ENCODE measurements around the gene PCDHGA5. TPM values are rescaled to one million over a fixed set of nuclear protein-coding genes. Genes with fewer than 3 reads are reported as not detected.

The PCDHGA5 gene
- total RNA-seq, 1 donor from 2014 or later = 8.6 TPM

DNA sequence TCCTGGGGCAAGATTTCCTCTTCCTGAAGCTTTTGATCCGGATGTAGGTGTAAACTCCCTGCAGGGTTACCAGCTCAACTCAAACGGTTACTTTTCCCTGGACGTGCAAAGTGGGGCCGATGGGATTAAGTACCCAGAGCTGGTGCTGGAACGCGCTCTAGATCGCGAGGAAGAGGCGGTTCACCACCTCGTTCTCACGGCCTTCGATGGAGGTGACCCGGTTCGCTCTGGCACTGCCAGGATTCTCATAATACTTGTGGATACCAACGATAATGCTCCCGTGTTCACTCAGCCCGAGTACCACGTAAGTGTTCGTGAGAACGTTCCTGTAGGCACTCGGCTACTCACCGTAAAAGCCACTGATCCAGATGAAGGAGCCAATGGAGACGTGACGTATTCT, 8.3 kb upstream of the PCDHGA5 start:
- TF ChIP-seq POLR2A (IDR thresholded peaks at IDR 0.05) (no peak), POLR2AphosphoS5 (IDR thresholded peaks at IDR 0.05; ENCODE audit: insufficient read depth in 1 of 2, low read depth in 1 of 2) (no peak), CTCF (IDR thresholded peaks at IDR 0.05) (no peak)
- no peaks in the 10 kb centered on the region for H3K27me3 ChIP-seq
- no peaks in the 10 kb centered on the region for H3K4me1 ChIP-seq
- intact Hi-C loops (cut with DNase I) = no loop called here
- no peak overlapping the region for H3K27ac ChIP-seq
- H3K4me3 ChIP-seq = no peak overlapping the region
- no peaks in the 10 kb centered on the region for H3K36me3 ChIP-seq
- H3K9me3 ChIP-seq = peaks cover 50% of the 10 kb centered on the region
- DNase-seq (ENCODE audit: extremely low spot score in 2 of 2) = no peak

DNA sequence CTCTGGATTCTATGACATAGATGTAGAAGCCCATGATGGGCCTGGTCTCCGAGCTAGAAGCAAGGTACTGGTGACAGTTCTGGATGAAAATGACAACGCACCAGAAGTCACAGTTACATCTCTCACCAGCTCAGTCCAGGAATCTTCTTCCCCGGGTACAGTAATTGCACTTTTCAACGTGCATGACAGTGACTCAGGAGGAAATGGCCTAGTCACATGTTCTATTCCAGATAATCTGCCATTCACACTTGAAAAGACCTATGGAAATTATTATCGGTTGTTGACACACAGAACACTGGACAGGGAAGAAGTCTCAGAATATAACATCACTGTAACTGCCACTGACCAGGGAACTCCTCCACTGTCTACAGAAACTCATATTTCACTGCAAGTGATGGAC, 7.8 kb upstream of the PCDHGA5 start:
- Histone ChIP-seq H3K9me3 (peaks cover 50% of the 10 kb centered on the region), H3K36me3 (no peaks in the 10 kb centered on the region), H3K4me1 (no peaks in the 10 kb centered on the region), H3K4me3 (no peak overlapping the region), H3K27me3 (no peaks in the 10 kb centered on the region), H3K27ac (no peak overlapping the region)
- TF ChIP-seq POLR2A (IDR thresholded peaks at IDR 0.05) = no peak
- no peak for TF ChIP-seq CTCF (IDR thresholded peaks at IDR 0.05)
- TF ChIP-seq POLR2AphosphoS5 (IDR thresholded peaks at IDR 0.05; ENCODE audit: insufficient read depth in 1 of 2, low read depth in 1 of 2) = no peak
- DNase-seq (ENCODE audit: extremely low spot score in 2 of 2) = no peak
- intact Hi-C loops (cut with DNase I) = no loop called here

DNA sequence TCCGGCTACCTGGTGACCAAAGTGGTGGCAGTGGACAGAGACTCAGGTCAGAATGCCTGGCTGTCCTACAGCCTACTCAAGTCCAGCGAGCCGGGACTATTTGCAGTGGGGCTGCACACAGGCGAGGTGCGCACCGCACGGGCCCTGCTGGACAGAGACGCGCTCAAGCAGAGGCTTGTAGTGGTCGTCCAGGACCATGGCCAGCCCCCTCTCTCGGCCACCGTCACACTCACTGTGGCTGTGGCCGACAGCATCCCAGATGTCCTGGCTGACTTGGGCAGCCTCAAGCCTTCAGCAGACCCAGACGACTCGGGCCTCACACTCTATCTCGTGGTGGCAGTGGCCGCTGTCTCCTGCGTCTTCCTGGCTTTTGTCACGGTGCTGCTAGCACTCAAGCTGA, 7.0 kb upstream of the PCDHGA5 start:
- Histone ChIP-seq H3K36me3 (no peaks in the 10 kb centered on the region), H3K9me3 (peaks cover 52% of the 10 kb centered on the region), H3K27me3 (no peaks in the 10 kb centered on the region), H3K4me1 (no peaks in the 10 kb centered on the region), H3K27ac (no peak overlapping the region), H3K4me3 (no peak overlapping the region)
- intact Hi-C loops (cut with DNase I) = no loop called here
- DNase-seq (ENCODE audit: extremely low spot score in 2 of 2) = no peak
- TF ChIP-seq CTCF (IDR thresholded peaks at IDR 0.05) (no peak), POLR2A (IDR thresholded peaks at IDR 0.05) (no peak), POLR2AphosphoS5 (IDR thresholded peaks at IDR 0.05; ENCODE audit: insufficient read depth in 1 of 2, low read depth in 1 of 2) (no peak)

DNA sequence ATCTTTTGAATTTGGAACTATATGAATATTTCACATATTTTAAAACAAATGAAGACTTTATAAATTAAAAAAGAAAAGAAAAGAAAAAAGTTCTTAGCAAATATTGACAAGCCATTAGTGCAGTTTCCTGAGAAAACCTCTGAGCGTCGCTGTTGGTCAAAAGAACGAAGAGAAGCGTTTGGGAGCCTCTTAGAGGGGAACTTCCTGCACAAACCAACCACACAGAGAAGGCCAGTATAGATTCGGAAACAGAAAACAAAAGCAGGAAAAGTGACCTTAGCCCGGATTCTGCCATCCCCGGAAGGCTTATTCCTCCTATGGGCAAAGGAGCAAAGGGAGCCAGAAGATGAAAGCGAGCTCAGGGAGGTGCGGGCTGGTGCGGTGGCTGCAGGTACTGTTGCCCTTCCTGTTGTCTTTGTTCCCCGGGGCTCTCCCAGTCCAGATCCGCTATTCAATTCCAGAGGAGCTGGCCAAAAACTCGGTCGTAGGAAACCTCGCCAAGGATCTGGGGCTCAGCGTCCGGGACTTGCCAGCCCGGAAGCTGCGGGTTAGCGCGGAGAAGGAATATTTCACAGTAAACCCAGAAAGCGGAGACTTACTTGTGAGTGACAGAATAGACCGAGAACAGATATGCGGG, 4.1 kb upstream of the PCDHGA5 start, which contains the start of gene PCDHGB2:
Gene PCDHGB2 (plus strand): TSS at position 205 of the 637 bp plus-strand sequence. CDS start 142 bp downstream, at position 347.
- H3K27me3 ChIP-seq = no peaks in the 10 kb centered on the region
- H3K4me1 ChIP-seq = no peaks in the 10 kb centered on the region
- H3K4me3 ChIP-seq = peak within 1 kb of the TSS in 1 of 2 donors; percentile 11
- no peaks in the 10 kb centered on the region for H3K36me3 ChIP-seq
- TF ChIP-seq POLR2AphosphoS5 (IDR thresholded peaks at IDR 0.05; ENCODE audit: insufficient read depth in 1 of 2, low read depth in 1 of 2) = no peak
- no peak for TF ChIP-seq POLR2A (IDR thresholded peaks at IDR 0.05)
- TF ChIP-seq CTCF (IDR thresholded peaks at IDR 0.05) = no peak
- intact Hi-C loops (cut with DNase I) = no loop called here
- H3K27ac ChIP-seq = no peak within 1 kb of the TSS
- peaks cover 67% of the 10 kb centered on the region for H3K9me3 ChIP-seq
- DNase-seq (ENCODE audit: extremely low spot score in 2 of 2) = no peak

DNA sequence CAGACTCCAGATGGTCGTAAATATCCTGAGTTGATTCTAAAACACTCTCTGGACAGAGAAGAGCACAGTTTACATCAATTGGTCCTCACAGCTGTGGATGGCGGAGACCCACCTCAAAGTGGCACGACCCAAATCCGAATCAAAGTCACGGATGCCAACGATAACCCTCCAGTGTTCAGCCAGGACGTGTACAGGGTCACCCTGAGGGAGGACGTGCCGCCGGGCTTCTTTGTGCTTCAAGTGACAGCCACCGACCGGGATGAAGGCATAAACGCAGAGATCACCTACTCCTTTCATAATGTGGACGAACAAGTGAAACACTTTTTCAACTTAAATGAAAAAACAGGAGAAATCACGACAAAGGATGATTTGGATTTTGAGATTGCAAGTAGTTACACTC, 3.3 kb upstream of the PCDHGA5 start:
- DNase-seq (ENCODE audit: extremely low spot score in 2 of 2) = no peak
- no peak overlapping the region for H3K27ac ChIP-seq
- H3K9me3 ChIP-seq = peaks cover 67% of the 10 kb centered on the region
- H3K27me3 ChIP-seq = no peaks in the 10 kb centered on the region
- H3K4me1 ChIP-seq = no peaks in the 10 kb centered on the region
- no peak overlapping the region for H3K4me3 ChIP-seq
- TF ChIP-seq POLR2AphosphoS5 (IDR thresholded peaks at IDR 0.05; ENCODE audit: insufficient read depth in 1 of 2, low read depth in 1 of 2) (no peak), CTCF (IDR thresholded peaks at IDR 0.05) (no peak), POLR2A (IDR thresholded peaks at IDR 0.05) (no peak)
- no peaks in the 10 kb centered on the region for H3K36me3 ChIP-seq
- intact Hi-C loops (cut with DNase I) = no loop called here

Measured in vagina (tissue), 2 donors.